ENCODE data around the gene TCF4.

Gene TCF4

DNA sequence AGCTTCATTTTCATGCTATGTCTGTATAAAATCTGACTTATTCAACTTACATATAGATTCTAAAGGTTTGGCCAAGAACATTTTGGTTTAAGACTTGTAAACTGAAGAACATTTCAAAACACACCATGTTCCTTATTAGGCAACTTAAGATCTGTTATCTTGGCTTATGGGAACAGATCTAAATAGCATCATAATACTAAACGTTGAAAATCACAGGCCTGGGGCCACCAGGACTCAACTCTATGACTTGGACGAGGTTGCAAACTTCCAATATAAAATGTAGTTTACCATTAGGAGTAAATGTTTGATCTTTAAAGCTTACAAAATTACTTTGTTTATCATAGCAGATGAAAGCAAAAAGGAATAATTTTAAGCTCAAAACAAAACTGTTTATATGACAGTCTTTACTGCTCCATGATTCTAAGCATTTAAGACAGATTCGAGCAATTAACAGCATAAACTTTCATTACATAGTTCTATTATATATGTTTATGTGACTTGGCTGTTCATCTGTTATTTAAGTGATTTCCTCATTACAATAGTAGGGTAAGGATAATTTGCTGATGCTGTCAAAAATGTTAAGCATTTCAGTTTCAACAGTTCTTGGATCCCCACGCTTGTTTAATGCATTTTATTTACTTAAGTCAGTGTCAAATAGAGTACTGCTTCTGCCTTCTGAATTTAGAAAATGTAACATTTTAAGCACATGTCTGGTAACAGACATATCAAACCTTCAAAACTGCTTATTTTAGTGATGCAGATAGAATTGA, 8.3 kb downstream of the TCF4 start:
- H3K4me3 ChIP-seq (replicated peaks; ENCODE audit: low read depth, low read length): no peak overlapping the region
- no peak for DNase-seq (ENCODE audit: extremely low read depth, low read depth)
- TF ChIP-seq, protein P1, sequence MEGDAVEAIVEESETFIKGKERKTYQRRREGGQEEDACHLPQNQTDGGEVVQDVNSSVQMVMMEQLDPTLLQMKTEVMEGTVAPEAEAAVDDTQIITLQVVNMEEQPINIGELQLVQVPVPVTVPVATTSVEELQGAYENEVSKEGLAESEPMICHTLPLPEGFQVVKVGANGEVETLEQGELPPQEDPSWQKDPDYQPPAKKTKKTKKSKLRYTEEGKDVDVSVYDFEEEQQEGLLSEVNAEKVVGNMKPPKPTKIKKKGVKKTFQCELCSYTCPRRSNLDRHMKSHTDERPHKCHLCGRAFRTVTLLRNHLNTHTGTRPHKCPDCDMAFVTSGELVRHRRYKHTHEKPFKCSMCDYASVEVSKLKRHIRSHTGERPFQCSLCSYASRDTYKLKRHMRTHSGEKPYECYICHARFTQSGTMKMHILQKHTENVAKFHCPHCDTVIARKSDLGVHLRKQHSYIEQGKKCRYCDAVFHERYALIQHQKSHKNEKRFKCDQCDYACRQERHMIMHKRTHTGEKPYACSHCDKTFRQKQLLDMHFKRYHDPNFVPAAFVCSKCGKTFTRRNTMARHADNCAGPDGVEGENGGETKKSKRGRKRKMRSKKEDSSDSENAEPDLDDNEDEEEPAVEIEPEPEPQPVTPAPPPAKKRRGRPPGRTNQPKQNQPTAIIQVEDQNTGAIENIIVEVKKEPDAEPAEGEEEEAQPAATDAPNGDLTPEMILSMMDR (IDR thresholded peaks at IDR 0.05; ENCODE audit: low read depth, low read length, missing control alignments): no peak

- no peak overlapping the region for H3K4me3 ChIP-seq (replicated peaks; ENCODE audit: low read depth, low read length)
- DNase-seq (ENCODE audit: extremely low read depth, low read depth): no peak
- TF ChIP-seq, protein P1 (IDR thresholded peaks at IDR 0.05; ENCODE audit: low read depth, low read length, missing control alignments): no peak
Measured at GRCh38 chr18:55577812-55578539, 10.0 kb downstream of the TCF4 start.

DNA sequence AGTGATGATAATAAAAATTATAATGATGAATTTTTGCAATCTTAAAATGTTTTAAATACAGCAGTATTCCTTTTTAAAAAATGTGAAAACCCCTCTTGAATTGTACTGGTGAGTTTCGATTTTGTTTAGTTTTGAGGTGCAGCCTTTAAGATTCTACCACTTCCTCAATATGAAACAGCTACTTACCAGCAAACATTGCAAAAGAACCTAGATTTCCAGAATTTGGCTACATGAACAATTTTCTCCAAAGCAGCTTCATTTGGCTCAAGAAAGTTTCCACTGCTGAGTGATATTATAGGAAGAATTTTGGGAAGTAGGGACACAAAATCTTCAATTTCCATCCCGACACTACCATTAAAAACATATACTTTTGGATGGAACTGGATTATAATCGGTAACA, 12.0 kb downstream of the TCF4 start:
- DNase-seq (ENCODE audit: extremely low read depth, low read depth): no peak
- TF ChIP-seq, protein P1 (IDR thresholded peaks at IDR 0.05; ENCODE audit: low read depth, low read length, missing control alignments): no peak
- H3K4me3 ChIP-seq (replicated peaks; ENCODE audit: low read depth, low read length): no peak overlapping the region

DNA sequence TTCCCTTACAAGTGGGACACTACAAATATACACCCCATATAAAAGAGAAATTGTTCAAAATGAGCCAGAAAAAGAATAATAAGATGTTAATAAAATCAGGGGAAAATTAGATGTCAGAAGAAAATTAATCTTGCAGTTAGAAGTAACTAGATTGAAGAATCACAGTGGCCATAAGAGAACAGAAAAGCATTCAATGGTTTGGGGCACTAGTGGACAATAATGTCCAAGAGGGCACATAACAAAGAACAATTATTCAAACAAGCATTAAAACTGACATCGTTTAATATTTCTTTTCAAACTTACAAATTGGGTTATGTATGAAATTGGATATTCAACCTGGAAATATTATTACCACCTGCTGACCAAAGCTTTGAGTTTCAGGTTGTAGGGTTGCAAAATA, 12.9 kb downstream of the TCF4 start:
- DNase-seq (ENCODE audit: extremely low read depth, low read depth): no peak
- no peak overlapping the region for H3K4me3 ChIP-seq (replicated peaks; ENCODE audit: low read depth, low read length)
- TF ChIP-seq, protein P1 (IDR thresholded peaks at IDR 0.05; ENCODE audit: low read depth, low read length, missing control alignments): no peak

GRCh38 chr18:55573386-55573785, 14.6 kb downstream of the TCF4 start:
- no peak overlapping the region for H3K4me3 ChIP-seq (replicated peaks; ENCODE audit: low read depth, low read length)
- TF ChIP-seq, protein P1 (IDR thresholded peaks at IDR 0.05; ENCODE audit: low read depth, low read length, missing control alignments): no peak
- DNase-seq (ENCODE audit: extremely low read depth, low read depth): no peak

DNA sequence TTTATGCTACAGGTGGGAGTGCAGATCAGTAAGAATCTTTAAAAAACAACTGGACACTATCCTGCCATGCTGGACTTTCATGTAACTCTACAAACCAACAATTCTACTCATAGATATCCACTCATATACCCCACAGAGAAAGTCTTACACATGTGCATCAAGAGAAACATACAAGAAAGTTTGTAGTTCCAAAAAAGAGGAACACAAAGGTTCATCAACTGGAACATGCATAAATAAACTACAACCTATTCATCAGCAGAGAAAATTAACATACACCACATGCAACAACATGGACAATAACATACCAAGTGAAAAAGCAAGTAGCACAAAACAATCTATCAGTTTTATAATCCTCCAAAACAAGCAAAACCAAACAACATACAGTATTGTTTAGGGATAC, 17.0 kb downstream of the TCF4 start:
- no peak for DNase-seq (ENCODE audit: extremely low read depth, low read depth)
- TF ChIP-seq, protein P1 (IDR thresholded peaks at IDR 0.05; ENCODE audit: low read depth, low read length, missing control alignments): no peak
- no peak overlapping the region for H3K4me3 ChIP-seq (replicated peaks; ENCODE audit: low read depth, low read length)
